Loucy (cell line): ENCODE data around the gene CBX8.
A peak's percentile ranks its signal among the peaks of the same experiment; 100 is the strongest.

Experiments used
- CTCF ChIP-seq: fragments of 200-600 bp; sonication (generic); conservative IDR thresholded peaks from 2 replicates; pipeline ENCODE4 v1.5.1; 2014; ENCODE audit warnings: mild to moderate bottlenecking, antibody characterized with exemption, low read length
- EZH2phosphoT487 ChIP-seq: fragments of 200-600 bp; IDR thresholded peaks from 2 replicates; pipeline ENCODE4 v1.6.1; 2018; ENCODE audit warnings: antibody characterized with exemption, mild to moderate bottlenecking, moderate library complexity, borderline replicate concordance

- TF ChIP-seq CTCF (peak; percentile 21; the same call in 1 of the 2 replicates), EZH2phosphoT487 (no peak)
Observed at GRCh38 chr17:79781736-79782575, 14.9 kb downstream of the CBX8 start.
